ENCODE data around the gene C3. TPM values are rescaled to one million over a fixed set of nuclear protein-coding genes. Genes with fewer than 3 reads are reported as not detected.

Gene C3
- 7.0 TPM for total RNA-seq (2021; ENCODE audit: unreplicated experiment)
- polyA plus RNA-seq (2012), result 1.6 and 2.1 TPM in 2 replicates
- percentile 12 among the genes with signal in this experiment for Bru-seq, nascent RNA
- percentile 22 among the genes with signal in this experiment for BruChase-seq, experiment 1, labeled RNA remaining after a 6-hour chase
- percentile 17 among the genes with signal in this experiment for BruChase-seq, experiment 2, labeled RNA remaining after a 2-hour chase
- long read RNA-seq, partial matches to known transcripts, result 0 of 7 reads
- long read RNA-seq, other reads (novel, unspliced or antisense), result 6 of 7 reads

DNA sequence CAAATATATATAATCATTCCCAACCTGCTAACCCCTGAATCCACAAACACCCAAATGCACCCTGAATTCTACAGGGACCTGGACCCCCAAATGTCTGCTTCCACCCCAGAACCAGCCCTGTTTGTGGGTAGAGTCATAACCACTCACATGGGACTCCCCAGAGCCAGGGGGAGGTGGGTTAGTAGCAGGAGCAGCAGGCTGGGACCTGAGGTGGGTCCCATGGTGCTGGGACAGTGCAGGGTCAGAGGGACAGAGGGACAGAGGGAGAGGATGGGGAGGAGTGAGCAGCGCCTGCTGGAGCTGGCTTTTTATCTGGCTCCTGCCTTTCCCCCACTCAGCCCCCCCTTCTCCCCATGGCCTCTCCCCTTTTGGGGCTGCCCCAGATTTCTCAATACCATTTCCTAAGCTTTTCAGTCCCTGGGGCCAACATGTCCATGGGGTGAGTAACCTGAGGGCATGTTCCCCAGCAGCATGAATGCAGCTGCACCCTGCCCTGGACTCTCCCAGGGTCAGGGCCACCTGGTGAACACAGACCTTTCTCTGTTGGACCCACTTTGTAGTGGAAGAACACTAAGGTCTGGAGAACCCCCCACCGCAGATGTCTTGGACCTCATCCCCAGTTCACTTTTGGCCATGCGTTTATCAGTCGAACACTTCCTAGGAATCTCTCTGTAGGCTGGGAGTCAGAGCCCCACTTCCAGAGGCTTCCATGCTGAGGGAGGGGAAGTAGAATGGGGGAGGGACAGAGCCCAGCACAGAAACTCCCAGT, at the start of gene C3:
TSS of gene C3 (minus strand) at position 282 of the 769 bp plus-strand sequence. CDS start at position 221, 61 bp downstream.
- intact Hi-C loops (cut with micrococcal nuclease), result no loop called here
- no peak within 1 kb of the TSS for H3K27ac ChIP-seq (ENCODE audit: low read depth, low read length)
- no peak for ATAC-seq

More for the DNA sequence above, at the start of gene C3:
- no peak for DNase-seq (ENCODE audit: low read depth, low spot score)
- Histone ChIP-seq H3K4me2 (ENCODE audit: low read length) (no peak within 1 kb of the TSS), H3K4me1 (ENCODE audit: control insufficient read depth in 1 of 2, insufficient read depth in 2 of 2, low read length in 2 of 2) (peaks cover 13 to 30% of the 10 kb centered on the region in 2 experiments; a peak in 3 of 4 replicates), H4K20me1 (ENCODE audit: insufficient read depth) (no peaks in the 10 kb centered on the region), H3K27me3 (ENCODE audit: insufficient read depth, low read length) (no peaks in the 10 kb centered on the region), H3K79me2 (ENCODE audit: insufficient read depth, low read length) (no peaks in the 10 kb centered on the region), H3K9ac (ENCODE audit: low read length) (no peak within 1 kb of the TSS), H3K9me3 (ENCODE audit: control insufficient read depth in 1 of 2, insufficient read depth in 1 of 2, low read depth in 1 of 2, low read length in 2 of 2) (no peaks in the 10 kb centered on the region), H2AFZ (ENCODE audit: low read depth, low read length, poor library complexity, severe bottlenecking) (no peak within 1 kb of the TSS), H3K9me2 (ENCODE audit: insufficient read depth) (no peaks in the 10 kb centered on the region), H3K36me3 (ENCODE audit: control insufficient read depth in 1 of 2, insufficient read depth in 2 of 2, low read length in 2 of 2) (no peaks in the 10 kb centered on the region), H3K4me3 (replicated peaks in 1 of 2; ENCODE audit: low read depth in 1 of 2, low read length in 2 of 2) (no peak within 1 kb of the TSS)
- TF ChIP-seq EZH2phosphoT487 (IDR thresholded peaks at IDR 0.05; ENCODE audit: borderline replicate concordance), result no peak
- TF ChIP-seq FOSL1 (IDR thresholded peaks at IDR 0.05; ENCODE audit: low read depth), result no peak
- no peak for TF ChIP-seq TCF7L2 (IDR thresholded peaks at IDR 0.05; ENCODE audit: borderline replicate concordance, extremely low read depth, insufficient read depth, insufficient read length)
- TF ChIP-seq CEBPB (IDR thresholded peaks at IDR 0.05; ENCODE audit: low read depth), result no peak
- TF ChIP-seq CTCF (IDR thresholded peaks at IDR 0.05 in 2 of 3, conservative IDR thresholded peaks at IDR 0.05 in 1 of 3; ENCODE audit: borderline replicate concordance in 1 of 3, insufficient read depth in 1 of 3, low read depth in 2 of 3, low read length in 2 of 3), result no peak
- BruUV-seq (replicated peaks), result no TSS peak
- POLR2A ChIA-PET, result no interaction called here
- CTCF ChIA-PET, result interaction anchor here (0.7 kb wide), 1 partner anchor 78 kb away, joined by 3 read pairs; no protein-coding TSS in a partner anchor
- RAD21 ChIA-PET (ENCODE audit: low non-redundant PET in 1 of 2, low total read pairs in 2 of 2, uncharacterized antibody in 2 of 2, unreplicated experiment in 2 of 2), result no interaction called here
